RKO (cell line): Measurements from ENCODE around the gene MPP7.

Source experiments
- DNase-seq: peaks from one replicate; pipeline ENCODE4 v3.0.0-alpha.2; 2016; ENCODE audit warnings: low spot score

MPP7 gene

DNA sequence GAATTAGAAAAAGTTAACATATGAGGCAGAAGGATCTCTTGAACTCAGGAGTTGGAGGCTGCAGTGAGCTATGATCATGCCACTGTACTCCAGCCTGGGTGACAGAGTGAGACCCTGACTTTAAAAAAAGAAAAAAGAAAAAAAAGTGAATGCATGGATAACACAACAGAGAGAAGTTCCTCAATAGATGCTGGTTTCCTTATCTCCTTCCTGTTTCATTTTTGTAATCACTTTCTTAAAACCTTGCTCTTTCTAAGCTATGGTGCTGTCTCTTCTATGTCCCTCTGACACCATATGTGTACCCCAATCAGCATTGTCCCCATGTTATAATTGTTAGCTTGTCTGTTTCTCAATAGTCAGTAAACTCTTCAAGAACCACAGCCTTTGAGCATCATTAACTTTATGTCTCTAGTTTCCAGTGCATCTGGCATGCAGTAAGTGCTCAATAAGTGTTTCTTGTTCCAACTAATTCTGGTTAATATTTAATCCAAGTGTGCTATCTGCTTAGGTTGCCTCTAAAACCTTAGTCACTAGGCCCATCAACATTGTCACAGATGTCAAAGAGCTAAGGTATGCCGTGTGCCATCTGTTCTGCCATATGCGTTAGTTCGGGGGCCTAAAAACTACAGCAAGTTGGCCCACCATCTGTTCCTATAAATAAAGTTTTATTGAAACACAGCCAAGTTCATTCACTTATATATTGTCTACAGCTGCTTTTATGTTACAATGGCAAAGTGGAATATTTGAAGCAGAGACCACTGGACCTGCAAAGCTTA lies 36.2 kb downstream of the MPP7 start:
- no peak for DNase-seq

- no peak for DNase-seq
Observed at GRCh38 chr10:28263136-28263857, 39.6 kb downstream of the MPP7 start.

GRCh38 chr10:28256776-28257175 lies 46.1 kb downstream of the MPP7 start:
- no peak for DNase-seq

DNA sequence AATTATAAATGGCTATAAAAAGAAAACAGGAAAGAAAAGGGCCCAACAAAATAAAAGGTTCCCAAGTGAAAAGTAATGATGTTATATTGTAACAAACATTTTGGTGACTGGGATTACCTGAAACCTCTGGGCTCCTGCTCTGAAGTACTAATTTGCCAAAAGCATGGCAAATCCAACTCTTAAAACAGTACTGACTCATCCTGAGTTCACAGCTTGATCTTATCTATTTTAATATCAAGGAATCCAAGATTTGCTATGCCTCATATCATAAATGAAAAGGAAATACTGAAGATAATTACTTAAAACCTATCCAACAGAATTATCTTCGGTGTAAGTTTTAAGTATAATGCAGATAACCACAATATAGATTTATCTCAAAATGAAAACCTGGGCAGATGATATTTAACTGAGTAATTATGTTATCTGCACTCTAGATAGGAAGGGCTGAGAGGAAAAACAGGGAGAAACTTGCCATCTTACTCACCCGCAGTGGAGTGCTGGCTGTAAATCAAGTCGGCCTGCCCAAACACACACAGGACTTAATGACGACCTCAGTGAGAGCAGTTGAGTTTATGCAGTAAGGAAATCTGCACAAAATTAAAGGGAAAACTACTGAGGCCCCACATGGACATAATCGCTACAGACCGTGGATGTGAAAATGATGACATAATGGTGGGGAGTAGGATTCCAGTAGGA lies 48.4 kb downstream of the MPP7 start:
- DNase-seq = no peak

GRCh38 chr10:28253169-28253785 lies 49.6 kb downstream of the MPP7 start:
- DNase-seq = no peak
